Astrocyte (in vitro differentiated cells and primary cell): ENCODE data around the gene ATRN.

Experiments
- CTCF ChIP-seq: IDR thresholded peaks from 2 replicates; pipeline ENCODE4 v1.5.1; 2011; ENCODE audit warnings: low read depth, mild to moderate bottlenecking, inconsistent platforms, low read length, moderate library complexity; ENCODE audit not compliant: insufficient read depth
- EZH2 ChIP-seq: IDR thresholded peaks from 2 replicates; pipeline ENCODE4 v1.6.1; 2012; ENCODE audit warnings: mild to moderate bottlenecking, low read length, inconsistent platforms; ENCODE audit not compliant: insufficient read depth

- no peak for TF ChIP-seq CTCF
- TF ChIP-seq EZH2 = no peak
Observed at GRCh38 chr20:3616250-3616649, 145.4 kb downstream of the ATRN start.
